Activated CD8-positive, alpha-beta memory T cell treated with anti-CD3 and anti-CD28 coated beads, Interleukin-2, amount 50 U/mL, for 1 hour (primary cell): ENCODE data around the gene SMIM23.

Experiments used
- DNase-seq: peaks from one replicate; pipeline ENCODE4 v3.0.0-alpha.2; 2020; ENCODE audit errors: extremely low read depth

SMIM23 gene

GRCh38 chr5:171785517-171785916 lies at the start of gene SMIM23:
Gene SMIM23, plus strand, starts transcription at chr5:171785817. Its CDS starts 55 bp downstream, at chr5:171785872.
- DNase-seq: no peak

- no peak for DNase-seq
Measured at GRCh38 chr5:171736976-171737891, 48.4 kb upstream of the SMIM23 start.

GRCh38 chr5:171738501-171738900 lies 47.1 kb upstream of the SMIM23 start:
- DNase-seq: no peak

GRCh38 chr5:171739271-171739670 lies 46.3 kb upstream of the SMIM23 start:
- no peak for DNase-seq

GRCh38 chr5:171743436-171744076 lies 42.1 kb upstream of the SMIM23 start:
- no peak for DNase-seq

- DNase-seq: no peak
Measured at GRCh38 chr5:171744264-171744663, 41.4 kb upstream of the SMIM23 start.

GRCh38 chr5:171744882-171745281 lies 40.7 kb upstream of the SMIM23 start:
- DNase-seq: no peak

GRCh38 chr5:171745602-171746001 lies 40.0 kb upstream of the SMIM23 start:
- DNase-seq: no peak

- no peak for DNase-seq
Measured at GRCh38 chr5:171747061-171747859, 38.4 kb upstream of the SMIM23 start.

- DNase-seq: no peak
Measured at GRCh38 chr5:171748720-171749119, 36.9 kb upstream of the SMIM23 start.

- DNase-seq: no peak
Measured at GRCh38 chr5:171749365-171749764, 36.3 kb upstream of the SMIM23 start.

GRCh38 chr5:171750311-171750788 lies 35.3 kb upstream of the SMIM23 start:
- DNase-seq: no peak

- DNase-seq: no peak
Measured at GRCh38 chr5:171755354-171755821, 30.2 kb upstream of the SMIM23 start.

GRCh38 chr5:171757853-171758535 lies 27.6 kb upstream of the SMIM23 start:
- no peak for DNase-seq

- no peak for DNase-seq
Measured at GRCh38 chr5:171759777-171760176, 25.8 kb upstream of the SMIM23 start.

GRCh38 chr5:171762021-171762608 lies 23.5 kb upstream of the SMIM23 start:
- DNase-seq: no peak

- no peak for DNase-seq
Measured at GRCh38 chr5:171762903-171763302, 22.7 kb upstream of the SMIM23 start.

- no peak for DNase-seq
Measured at GRCh38 chr5:171764265-171764664, 21.4 kb upstream of the SMIM23 start.

GRCh38 chr5:171766875-171767274 lies 18.7 kb upstream of the SMIM23 start:
- no peak for DNase-seq

GRCh38 chr5:171770153-171770552 lies 15.5 kb upstream of the SMIM23 start:
- no peak for DNase-seq

GRCh38 chr5:171771856-171772255 lies 13.8 kb upstream of the SMIM23 start:
- no peak for DNase-seq
